Measurements from ENCODE around the gene PDXP.
"Not testable (repeated sequence)": the region's sequence is repeated elsewhere in the genome, so short reads cannot be mapped to it uniquely, and the experiment has no call there.

PDXP gene

DNA sequence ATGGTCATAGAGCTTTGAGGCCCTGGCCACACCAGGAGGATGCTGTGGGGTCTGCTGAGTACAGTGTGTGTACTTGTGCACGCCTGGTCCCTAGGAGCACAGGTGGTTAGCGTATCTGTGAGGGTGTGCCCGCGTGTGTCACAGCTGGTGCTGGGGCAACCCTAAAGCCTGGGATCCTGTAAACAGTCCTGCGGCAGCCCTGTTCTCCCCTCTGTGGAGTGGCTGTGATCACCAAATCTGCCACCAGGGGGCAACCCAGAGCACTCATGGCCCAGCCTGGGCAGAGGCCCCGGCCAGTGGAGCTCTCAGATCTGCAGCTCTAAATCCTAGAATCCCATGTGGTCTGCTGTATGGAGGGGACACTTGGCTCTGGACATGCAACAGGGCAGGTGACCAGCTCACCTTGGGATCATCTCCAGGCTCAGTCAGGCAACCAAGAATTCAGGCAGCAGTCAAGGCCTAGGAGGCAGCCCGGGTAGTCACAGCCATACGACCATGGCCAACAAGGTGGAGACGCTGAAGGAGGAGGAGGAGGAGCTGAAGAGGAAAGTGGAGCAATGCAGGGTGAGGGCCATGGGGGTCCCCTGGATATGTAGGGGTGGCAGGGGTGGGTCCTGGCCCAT, 15.2 kb upstream of the PDXP start:
- peak; percentile 82 to 83 for DNase-seq (ENCODE audit: low read depth in 1 of 2, low spot score in 1 of 2)

- no peak for DNase-seq (ENCODE audit: low read depth in 1 of 2, low spot score in 1 of 2)
These were observed 11.2 kb upstream of the PDXP start for GRCh38 chr22:37647317-37647716.

- no peak for DNase-seq (ENCODE audit: low read depth in 1 of 2, low spot score in 1 of 2)
These were observed 10.6 kb upstream of the PDXP start for GRCh38 chr22:37647928-37648327.

DNA sequence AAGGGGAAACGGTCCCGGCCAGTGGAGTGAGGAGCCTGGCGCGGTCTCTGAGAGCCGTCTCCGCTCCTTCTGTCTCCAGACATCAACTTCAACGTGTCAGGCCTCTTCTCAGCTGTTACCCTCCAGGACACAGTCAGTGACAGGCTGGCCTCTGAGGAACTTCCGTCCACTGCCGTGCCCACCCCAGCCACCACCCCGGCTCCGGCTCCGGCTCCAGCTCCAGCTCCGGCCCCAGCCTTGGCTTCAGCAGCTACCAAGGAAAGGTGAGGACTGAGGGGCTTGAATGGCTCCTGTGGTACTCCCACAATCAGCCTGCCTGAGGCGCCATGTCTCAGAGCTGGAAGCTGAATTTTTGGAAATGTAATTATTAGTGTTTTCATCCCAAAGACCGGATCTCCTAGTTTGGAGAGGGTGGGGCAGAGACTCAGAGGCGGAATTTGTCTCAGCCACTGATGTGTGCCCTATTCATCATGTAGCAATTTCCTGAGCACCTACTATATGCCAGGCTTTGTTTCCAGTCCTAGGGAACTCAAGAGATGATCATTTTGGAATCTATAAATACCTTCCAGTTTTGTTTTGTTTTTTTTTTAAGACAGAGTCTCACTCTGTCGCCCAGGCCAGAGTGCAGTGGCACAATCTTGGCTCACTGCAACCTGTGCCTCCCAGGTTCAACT, 7.9 kb upstream of the PDXP start:
- DNase-seq (ENCODE audit: low read depth in 1 of 2, low spot score in 1 of 2), result no peak

DNA sequence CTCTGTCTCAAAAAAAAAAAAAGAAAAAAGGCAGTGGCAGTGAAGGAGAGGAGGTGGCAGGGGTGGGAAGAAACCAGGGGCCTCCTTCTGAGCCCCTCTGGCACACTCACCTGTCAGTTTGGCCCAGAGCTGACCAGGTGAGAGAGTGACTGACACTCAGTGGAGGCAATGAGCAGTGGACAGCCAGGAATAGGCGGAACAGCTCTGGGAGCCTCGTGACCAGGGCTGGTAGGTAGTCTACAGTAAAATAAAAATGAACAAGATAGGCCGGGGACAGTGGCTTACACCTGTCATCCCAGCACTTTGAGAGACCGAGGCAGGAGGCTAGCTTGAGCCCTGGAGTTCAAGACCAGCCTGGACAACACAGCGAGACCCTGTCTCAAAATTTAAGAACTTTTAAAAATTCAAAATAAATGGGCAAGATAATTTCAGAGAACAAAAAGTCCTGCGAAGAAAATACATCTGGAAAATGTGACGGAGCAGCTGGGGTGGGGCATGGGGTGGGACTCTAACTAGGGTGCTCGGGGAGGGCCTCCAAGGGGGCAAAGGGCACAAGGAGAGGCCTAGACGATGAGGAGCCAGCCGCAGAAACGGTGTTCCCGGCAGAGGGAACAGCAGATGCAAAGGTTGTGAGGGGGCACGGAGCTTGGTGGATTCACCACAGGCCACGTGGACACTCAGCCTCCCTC, 3.8 kb upstream of the PDXP start:
- no peak for DNase-seq (ENCODE audit: low read depth in 1 of 2, low spot score in 1 of 2)

DNA sequence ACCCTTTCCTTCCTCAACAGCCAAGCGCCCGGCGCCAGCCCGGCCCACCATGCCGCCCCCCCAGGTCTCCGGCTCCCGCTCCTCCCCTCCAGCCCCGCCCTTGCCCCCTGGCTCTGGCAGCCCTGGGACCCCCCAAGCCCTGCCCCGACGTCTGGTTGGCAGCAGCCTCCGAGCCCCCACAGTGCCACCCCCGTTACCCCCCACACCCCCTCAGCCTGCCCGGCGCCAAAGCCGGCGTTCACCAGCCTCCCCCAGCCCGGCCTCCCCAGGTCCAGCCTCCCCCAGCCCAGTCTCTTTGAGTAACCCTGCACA, 3.3 kb upstream of the PDXP start:
- no peak for DNase-seq (ENCODE audit: low read depth in 1 of 2, low spot score in 1 of 2)

DNA sequence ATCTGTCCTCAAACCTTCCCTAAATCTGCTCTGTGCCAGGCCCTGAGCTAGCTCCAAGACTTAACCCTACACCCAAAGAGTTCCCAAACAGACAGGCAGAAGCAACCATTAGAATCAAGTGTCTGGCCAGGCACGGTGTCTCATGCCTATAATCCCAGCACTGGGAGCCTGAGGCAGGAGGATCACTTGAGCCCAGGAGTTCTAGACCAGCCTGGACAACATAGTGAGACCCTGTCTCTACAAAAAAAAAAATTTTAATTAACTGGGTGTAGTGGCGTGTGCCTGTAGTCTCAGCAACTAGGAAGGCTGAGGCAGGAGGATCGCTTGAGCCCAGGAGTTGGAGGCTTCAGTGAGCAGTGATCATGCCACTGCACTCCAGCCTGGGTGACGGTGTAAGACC, 1.9 kb upstream of the PDXP start:
- not testable (repeated sequence) for DNase-seq (ENCODE audit: low read depth in 1 of 2, low spot score in 1 of 2)

- no peak for DNase-seq (ENCODE audit: low read depth in 1 of 2, low spot score in 1 of 2)
These were observed 862 bp upstream of the PDXP start for GRCh38 chr22:37657590-37658132.

GRCh38 chr22:37659066-37659896, 758 bp downstream of the PDXP start:
- DNase-seq (ENCODE audit: low read depth in 1 of 2, low spot score in 1 of 2), result no peak

DNA sequence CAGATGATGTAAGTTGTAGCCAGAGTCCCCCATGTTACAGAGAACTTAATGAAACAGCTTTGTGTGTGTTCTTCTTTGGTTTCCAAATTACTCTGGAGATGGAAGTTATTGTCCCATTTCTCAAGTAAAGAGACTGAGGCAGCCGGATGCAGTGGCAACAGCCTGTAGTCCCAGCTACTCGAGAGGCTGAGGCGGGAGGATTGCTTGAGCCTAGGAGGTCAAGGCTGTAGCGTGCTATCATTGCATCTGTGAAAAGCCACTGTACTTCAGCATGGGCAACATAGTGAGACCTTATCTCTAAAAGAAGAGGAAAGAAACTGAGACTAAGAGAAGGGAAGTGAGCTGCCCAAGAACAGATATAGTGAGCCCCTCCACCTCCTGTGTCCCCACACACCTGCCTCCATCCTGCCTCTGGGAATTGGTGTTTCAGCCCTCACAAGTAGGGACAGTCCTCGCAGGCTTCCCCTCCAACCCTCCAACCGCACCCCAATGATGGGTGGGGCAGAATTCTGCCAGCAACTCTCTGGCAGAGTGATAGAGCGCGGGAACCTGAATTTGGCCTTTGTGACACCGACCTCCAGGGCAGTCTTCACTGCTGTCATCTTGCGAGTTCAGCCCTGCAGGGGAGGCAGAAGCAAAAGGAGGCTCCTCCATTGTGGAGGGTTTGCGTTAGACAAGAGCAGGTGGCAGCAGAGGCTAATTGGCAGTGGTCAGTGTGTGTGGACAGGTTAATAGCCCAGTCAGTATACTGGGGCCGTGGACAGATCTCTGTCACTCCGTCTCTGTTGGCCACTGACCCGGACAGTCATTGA, 1.6 kb downstream of the PDXP start:
- DNase-seq (ENCODE audit: low read depth in 1 of 2, low spot score in 1 of 2), result no peak

DNA sequence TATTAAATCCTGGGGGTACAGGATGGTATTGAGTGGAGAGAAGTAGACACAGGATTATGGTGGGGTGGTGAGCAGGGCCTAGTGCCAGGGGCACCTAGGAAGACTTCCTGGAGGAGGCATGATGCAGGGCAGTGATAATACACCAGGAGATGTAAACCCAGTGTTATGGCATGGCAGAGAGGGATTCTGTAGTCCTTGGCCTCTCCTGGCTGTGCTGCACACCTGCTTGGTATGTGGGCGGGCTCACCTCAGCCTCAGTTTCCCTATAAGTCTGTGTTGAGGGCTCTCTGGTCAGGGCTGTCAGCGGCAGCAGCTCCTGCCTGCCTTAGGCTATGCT, 2.2 kb downstream of the PDXP start:
- no peak for DNase-seq (ENCODE audit: low read depth in 1 of 2, low spot score in 1 of 2)

- DNase-seq (ENCODE audit: low read depth in 1 of 2, low spot score in 1 of 2), result no peak
These were observed 2.8 kb downstream of the PDXP start for GRCh38 chr22:37661160-37661924.

DNA sequence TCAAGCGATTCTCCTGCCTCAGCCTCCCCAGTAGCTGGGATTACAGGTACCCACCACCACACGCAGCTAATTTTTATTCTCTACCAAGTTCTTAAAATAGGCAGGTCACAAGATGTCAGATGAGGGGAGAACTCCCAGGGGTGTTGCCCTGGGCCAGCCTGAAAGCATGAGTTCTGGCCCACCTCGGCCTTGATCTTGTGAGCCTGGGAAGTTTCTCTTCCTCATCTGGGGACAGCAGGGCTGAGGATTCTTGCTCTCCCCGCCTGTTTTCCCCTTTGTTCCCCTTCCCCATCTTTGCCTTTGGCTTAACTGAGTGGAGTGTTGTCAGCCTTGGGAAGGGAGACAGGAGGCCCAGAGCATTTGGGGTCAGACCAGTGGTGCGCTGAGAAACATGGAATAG, 3.5 kb downstream of the PDXP start:
- DNase-seq (ENCODE audit: low read depth in 1 of 2, low spot score in 1 of 2), result no peak

GRCh38 chr22:37663521-37664140, 5.1 kb downstream of the PDXP start:
- DNase-seq (ENCODE audit: low read depth in 1 of 2, low spot score in 1 of 2), result no peak

GRCh38 chr22:37664249-37665101, 6.0 kb downstream of the PDXP start:
- DNase-seq (ENCODE audit: low read depth in 1 of 2, low spot score in 1 of 2), result no peak

DNA sequence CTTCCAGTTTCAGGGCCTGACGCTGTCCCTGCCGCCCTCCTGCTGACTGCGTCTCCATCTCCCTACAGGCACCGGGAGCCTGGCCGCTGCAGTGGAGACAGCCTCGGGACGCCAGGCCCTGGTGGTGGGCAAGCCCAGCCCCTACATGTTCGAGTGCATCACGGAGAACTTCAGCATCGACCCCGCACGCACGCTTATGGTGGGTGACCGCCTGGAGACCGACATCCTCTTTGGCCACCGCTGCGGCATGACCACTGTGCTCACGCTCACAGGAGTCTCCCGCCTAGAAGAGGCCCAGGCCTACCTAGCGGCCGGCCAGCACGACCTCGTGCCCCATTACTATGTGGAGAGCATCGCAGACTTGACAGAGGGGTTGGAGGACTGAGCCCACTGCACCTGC, 7.0 kb downstream of the PDXP start:
- no peak for DNase-seq (ENCODE audit: low read depth in 1 of 2, low spot score in 1 of 2)

GRCh38 chr22:37669586-37669985, 11.1 kb downstream of the PDXP start:
- DNase-seq (ENCODE audit: low read depth in 1 of 2, low spot score in 1 of 2), result no peak

- DNase-seq (ENCODE audit: low read depth in 1 of 2, low spot score in 1 of 2), result no peak
These were observed 13.8 kb downstream of the PDXP start for GRCh38 chr22:37672206-37672919.

Measured in activated CD4-positive, alpha-beta T cell treated with anti-CD3 and anti-CD28 coated beads, Interleukin-2, amount 50 U/mL, for 24 hours (primary cell).